Esophagus (tissue), 2 donors: Measurements from ENCODE around the gene PCGF1. TPM values are rescaled to one million over a fixed set of nuclear protein-coding genes. Genes with fewer than 3 reads are reported as not detected.
"Not testable (repeated sequence)": the region's sequence is repeated elsewhere in the genome, so short reads cannot be mapped to it uniquely, and the experiment has no call there.

Experiments
- H3K27ac ChIP-seq, 2 donors: one replicate each; pipeline ENCODE4 v1.5.1; 2013; ENCODE audit warnings: low read depth in 2 of 2, mild to moderate bottlenecking in 2 of 2, inconsistent platforms in 1 of 2, low read length in 1 of 2, moderate library complexity in 1 of 2
- H3K27me3 ChIP-seq, 2 donors: one replicate each; pipeline ENCODE4 v1.6.1; 2013; ENCODE audit warnings: low read length in 2 of 2, control low read depth in 1 of 2, mild to moderate bottlenecking in 1 of 2; ENCODE audit not compliant: insufficient read depth in 2 of 2, control insufficient read depth in 1 of 2
- H3K36me3 ChIP-seq, 2 donors: one replicate each; pipeline ENCODE4 v1.6.1; 2013; ENCODE audit warnings: low read length in 1 of 2; ENCODE audit not compliant: control insufficient read depth in 2 of 2, insufficient read depth in 2 of 2
- H3K4me1 ChIP-seq, 2 donors: one replicate each; pipeline ENCODE4 v1.6.1; 2013; ENCODE audit warnings: low read length in 1 of 2; ENCODE audit not compliant: control insufficient read depth in 2 of 2, insufficient read depth in 2 of 2
- H3K4me3 ChIP-seq, 2 donors: one replicate each; pipeline ENCODE4 v1.5.1; 2013; ENCODE audit warnings: low read length in 2 of 2, mild to moderate bottlenecking in 2 of 2, low read depth in 1 of 2, moderate library complexity in 1 of 2
- H3K9me3 ChIP-seq, 2 donors: one replicate each; pipeline ENCODE4 v1.6.1; 2013; ENCODE audit warnings: mild to moderate bottlenecking in 2 of 2, low read depth in 1 of 2, low read length in 1 of 2, moderate library complexity in 1 of 2; ENCODE audit not compliant: control insufficient read depth in 2 of 2, insufficient read depth in 1 of 2
- WGBS, 2 donors: extraction: QIAGEN DNeasy Blood & Tissue Kit; methylation state at CpG; one replicate each; pipeline ENCODE4 v1.1.7; 2013; 5-methylcytosine and 5-hydroxymethylcytosine counted together
- polyA plus RNA-seq, 2 donors: library from polyadenylated mRNA; stranded (reverse); fragments of 200-250 nt; gene quantifications; one replicate each; pipeline ENCODE4 v1.2.3, GENCODE V29; 2013
- donor health status: healthy with polysubstance abuse.
- donor health status: Bipolar disorder and iron deficiency.

PCGF1 gene
- polyA plus RNA-seq, 2 donors, result 16.1 to 18.2 TPM

DNA sequence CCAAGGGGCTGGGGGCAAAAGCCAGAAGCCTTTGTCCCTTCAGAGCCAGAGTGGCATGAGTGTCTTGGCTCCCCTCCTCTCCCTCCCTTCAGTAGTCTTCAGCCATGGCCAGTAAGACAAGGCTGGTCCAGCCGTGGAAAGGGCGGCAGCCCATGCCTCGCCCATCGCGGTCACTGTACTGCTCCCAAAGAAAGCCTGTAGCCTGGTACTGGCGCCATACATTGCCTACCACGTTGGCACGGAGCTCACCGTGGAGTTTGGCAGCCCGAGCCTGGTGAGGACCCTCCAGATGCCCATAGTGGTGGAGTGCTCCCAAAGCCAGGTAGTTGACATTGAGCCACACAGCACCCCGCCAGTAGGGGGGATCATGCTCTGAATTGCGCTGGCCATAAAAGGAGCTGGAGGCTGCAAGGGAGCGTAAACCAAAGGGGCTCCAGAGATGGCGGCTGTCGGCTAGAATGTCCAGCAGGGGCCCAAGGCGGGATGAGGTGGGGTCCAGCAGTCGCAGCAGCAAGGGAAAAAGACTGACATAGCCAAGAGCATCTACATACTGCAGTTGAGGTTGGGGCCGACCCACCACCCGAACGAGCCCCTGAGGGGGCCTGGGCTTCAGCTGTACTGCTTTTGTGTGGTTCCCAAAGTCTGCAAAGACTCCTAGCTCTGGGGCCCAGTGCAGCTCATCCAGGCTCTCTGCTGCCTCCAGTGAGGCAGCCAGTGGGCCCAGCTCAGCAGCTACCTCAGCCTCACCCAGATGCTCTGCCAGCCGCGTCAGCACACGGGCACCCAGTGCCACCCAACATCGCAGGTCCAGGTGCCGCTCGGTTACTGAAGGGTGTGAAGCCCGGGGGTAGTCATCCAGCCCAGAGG is 46.1 kb downstream of the PCGF1 start:
- Histone ChIP-seq H3K4me1 (peaks cover 0 to 4% of the 10 kb centered on the region in 2 donors), H3K36me3 (peaks cover 0 to 16% of the 10 kb centered on the region in 2 donors), H3K4me3 (no peak overlapping the region), H3K9me3 (no peaks in the 10 kb centered on the region), H3K27ac (no peak overlapping the region), H3K27me3 (no peaks in the 10 kb centered on the region)
- 88 to 89% methylated on average over 27 of the region's 27 CpGs for WGBS, 2 donors

DNA sequence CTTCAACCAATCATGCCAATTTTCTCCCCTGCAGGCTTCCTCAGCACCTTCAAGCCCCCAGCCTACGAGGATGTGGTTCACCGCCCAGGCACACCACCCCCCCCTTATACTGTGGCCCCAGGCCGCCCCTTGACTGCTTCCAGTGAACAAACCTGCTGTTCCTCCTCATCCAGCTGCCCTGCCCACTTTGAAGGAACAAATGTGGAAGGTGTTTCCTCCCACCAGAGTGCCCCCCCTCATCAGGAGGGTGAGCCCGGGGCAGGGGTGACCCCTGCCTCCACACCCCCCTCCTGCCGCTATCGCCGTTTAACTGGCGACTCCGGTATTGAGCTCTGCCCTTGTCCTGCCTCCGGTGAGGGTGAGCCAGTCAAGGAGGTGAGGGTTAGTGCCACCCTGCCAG is 47.3 kb downstream of the PCGF1 start:
- not testable (repeated sequence) for H3K27me3 ChIP-seq, H3K27ac ChIP-seq, H3K4me1 ChIP-seq, H3K9me3 ChIP-seq, H3K4me3 ChIP-seq
- whole genome bisulfite sequencing, 2 donors, result 74 to 76% methylated on average over 9 to 10 of the region's 10 CpGs
- H3K36me3 ChIP-seq, result peaks cover 0 to 16% of the 10 kb centered on the region in 2 donors

DNA sequence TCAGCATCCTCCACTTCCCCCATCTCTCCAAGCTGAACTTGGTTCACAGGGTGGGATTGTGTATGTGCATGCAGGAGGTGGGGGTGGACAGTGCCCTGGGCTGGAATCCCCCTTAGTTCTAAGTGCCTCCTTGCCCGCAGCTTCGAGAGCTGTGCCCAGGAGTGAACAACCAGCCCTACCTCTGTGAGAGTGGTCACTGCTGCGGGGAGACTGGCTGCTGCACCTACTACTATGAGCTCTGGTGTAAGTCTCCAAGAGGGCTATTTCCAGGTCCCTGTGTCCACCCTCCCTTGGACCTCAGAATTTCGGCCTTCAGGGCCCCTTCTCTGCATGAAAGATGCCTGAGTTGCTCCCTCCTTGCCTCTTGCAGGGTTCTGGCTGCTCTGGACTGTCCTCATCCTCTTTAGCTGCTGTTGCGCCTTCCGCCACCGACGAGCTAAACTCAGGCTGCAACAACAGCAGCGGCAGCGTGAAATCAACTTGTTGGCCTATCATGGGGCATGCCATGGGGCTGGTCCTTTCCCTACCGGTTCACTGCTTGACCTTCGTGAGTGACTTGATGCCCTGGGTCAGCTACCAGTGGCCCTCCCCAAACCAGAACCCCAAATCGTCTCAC is 47.9 kb downstream of the PCGF1 start:
- not testable (repeated sequence) for H3K4me3 ChIP-seq, H3K27me3 ChIP-seq, H3K27ac ChIP-seq, H3K4me1 ChIP-seq, H3K9me3 ChIP-seq
- 72 to 77% methylated on average over 13 of the region's 13 CpGs for WGBS, 2 donors
- H3K36me3 ChIP-seq, result peaks cover 0 to 16% of the 10 kb centered on the region in 2 donors

DNA sequence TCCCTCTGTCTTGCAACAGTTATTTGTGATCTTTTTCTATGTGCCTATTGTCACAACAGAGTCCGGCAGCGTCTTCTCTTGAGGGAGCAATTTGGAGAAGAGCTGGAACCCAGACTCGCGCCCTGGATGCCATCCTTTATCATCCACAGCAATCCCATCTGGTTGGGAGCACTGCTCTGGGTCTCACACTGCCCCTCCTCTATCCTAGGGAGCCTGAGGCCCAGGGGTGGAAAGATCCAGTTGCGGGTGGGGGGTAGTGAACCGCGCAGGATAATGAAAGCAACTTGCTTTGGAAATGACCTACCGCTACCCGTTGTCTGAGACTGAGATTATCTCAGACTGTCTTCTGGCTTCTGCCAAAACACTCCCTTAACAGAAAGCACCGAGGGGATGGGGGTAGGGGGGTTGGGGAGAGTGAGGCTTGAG is 48.5 kb downstream of the PCGF1 start:
- H3K9me3 ChIP-seq, result no peaks in the 10 kb centered on the region
- H3K36me3 ChIP-seq, result peaks cover 0 to 16% of the 10 kb centered on the region in 2 donors
- 1 to 2% methylated on average over 10 of the region's 10 CpGs for WGBS, 2 donors
- no peaks in the 10 kb centered on the region for H3K27me3 ChIP-seq
- H3K4me1 ChIP-seq, result peaks cover 0 to 3% of the 10 kb centered on the region in 2 donors
- H3K4me3 ChIP-seq, result peak overlapping the region; percentile 64 to 65
- peak overlapping the region; percentile 49 to 78 for H3K27ac ChIP-seq

DNA sequence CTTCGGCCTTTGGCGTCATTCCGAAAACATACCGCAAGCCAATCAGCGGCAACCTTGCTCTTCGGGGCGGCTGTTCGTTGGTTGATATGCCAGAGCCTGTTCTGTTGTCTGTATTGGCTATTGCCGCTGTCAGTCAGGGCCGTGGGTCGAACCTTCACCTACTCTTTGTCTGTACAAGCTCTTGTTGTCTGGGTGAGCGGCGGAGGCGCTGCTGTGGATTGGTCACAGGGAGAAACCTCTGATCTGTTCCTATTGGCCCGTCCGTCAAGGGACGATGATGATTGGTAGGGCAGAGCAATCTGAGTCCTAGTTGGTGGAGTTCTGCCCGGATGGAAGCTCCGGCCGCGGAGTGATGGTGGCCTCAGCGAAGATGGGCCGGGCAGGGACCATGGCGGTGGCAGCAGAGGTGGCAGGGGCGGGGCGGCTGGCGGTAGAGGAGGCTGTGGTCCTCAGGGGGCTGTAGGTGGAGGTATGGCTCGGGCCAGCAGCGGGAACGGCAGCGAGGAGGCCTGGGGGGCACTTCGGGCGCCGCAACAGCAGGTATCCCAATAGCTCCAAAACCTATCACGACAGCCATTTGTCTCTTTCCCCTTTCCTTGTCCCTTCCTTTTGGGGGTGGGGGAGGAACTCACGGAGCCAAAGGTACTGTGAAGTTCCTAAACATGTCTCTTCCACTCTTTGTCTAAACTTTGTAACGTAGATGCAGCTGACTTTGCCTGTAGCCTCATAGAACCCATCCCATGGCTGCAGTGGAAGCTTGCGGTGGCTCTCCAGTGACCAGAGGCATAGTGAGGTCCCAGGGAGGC is 49.2 kb downstream of the PCGF1 start, which contains the start of gene WBP1:
WBP1 (plus strand) TSS at position 307 of the 806 bp plus-strand sequence; CDS start at position 472, 165 bp downstream.
- H3K27me3 ChIP-seq, result no peaks in the 10 kb centered on the region
- peak within 1 kb of the TSS; percentile 64 to 69 for H3K4me3 ChIP-seq
- peaks cover 0 to 3% of the 10 kb centered on the region in 2 donors for H3K4me1 ChIP-seq
- peaks cover 0 to 16% of the 10 kb centered on the region in 2 donors for H3K36me3 ChIP-seq
- WGBS, 2 donors, result 0 to 1% methylated on average over 34 to 38 of the region's 38 CpGs
- peak within 1 kb of the TSS; percentile 98 to 100 for H3K27ac ChIP-seq
- H3K9me3 ChIP-seq, result no peaks in the 10 kb centered on the region

DNA sequence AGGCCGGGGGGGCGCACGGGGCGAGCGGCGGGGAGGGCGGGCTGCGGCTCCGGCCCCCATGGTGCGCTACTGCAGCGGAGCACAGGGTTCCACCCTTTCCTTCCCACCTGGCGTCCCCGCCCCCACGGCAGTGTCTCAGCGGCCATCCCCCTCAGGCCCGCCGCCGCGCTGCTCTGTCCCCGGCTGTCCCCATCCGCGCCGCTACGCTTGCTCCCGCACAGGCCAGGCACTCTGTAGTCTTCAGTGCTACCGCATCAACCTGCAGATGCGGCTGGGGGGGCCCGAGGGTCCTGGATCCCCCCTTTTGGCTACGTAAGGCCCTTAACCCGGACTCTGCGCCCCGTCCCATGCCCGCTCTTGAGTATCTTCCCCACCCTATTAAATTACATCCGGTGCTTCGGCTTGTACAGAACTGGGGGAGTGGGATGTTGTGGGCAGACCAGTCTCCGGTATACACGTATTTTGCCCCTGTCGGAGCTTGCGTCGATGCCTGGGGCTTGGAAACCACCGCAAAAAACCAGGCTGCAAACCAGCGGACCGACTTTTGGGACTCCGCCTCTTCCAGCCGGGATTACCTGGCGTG is 49.9 kb downstream of the PCGF1 start:
- 1% methylated on average over 28 to 46 of the region's 46 CpGs for WGBS, 2 donors
- Histone ChIP-seq H3K4me3 (peak overlapping the region; percentile 64 to 69), H3K9me3 (no peaks in the 10 kb centered on the region), H3K27ac (peak overlapping the region; percentile 98 to 100), H3K4me1 (peaks cover 0 to 3% of the 10 kb centered on the region in 2 donors), H3K36me3 (peaks cover 0 to 15% of the 10 kb centered on the region in 2 donors), H3K27me3 (no peaks in the 10 kb centered on the region)

DNA sequence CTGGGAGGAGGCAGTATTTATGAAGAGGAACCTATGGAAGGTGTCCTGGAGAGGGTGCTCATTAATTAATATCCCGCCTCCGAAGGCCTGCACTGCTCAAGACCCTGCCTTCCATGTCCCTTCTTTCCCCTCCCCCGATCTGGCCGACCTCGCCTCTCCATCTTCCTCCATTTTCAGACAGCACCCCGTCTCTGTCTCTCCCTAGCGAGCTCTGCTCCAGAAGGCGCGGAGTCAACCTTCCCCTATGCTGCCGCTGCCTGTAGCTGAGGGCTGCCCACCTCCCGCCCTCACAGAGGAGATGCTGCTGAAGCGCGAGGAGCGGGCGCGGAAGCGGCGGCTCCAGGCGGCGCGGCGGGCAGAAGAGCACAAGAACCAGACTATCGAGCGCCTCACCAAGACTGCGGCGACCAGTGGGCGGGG is 50.4 kb downstream of the PCGF1 start:
- Histone ChIP-seq H3K4me1 (peaks cover 0 to 3% of the 10 kb centered on the region in 2 donors), H3K36me3 (peaks cover 0 to 10% of the 10 kb centered on the region in 2 donors), H3K4me3 (peak overlapping the region; percentile 64 to 69), H3K27me3 (no peaks in the 10 kb centered on the region), H3K9me3 (no peaks in the 10 kb centered on the region), H3K27ac (peak overlapping the region; percentile 98 to 100)
- 0 to 1% methylated on average over 25 to 27 of the region's 27 CpGs for WGBS, 2 donors
